Chondrocyte (in vitro differentiated cells): ENCODE measurements around the gene BCL6B. TPM values are rescaled to one million over a fixed set of nuclear protein-coding genes. Genes with fewer than 3 reads are reported as not detected.

Experiments
- DNase-seq: peaks from one replicate; pipeline ENCODE4 v3.0.0; 2021; ENCODE audit warnings: mixed read lengths, low spot score
- H3K27ac Mint-ChIP-seq: one replicate; pipeline ENCODE4 v1.8.0; 2021; ENCODE audit warnings: mild to moderate bottlenecking, moderate library complexity, mixed read lengths; ENCODE audit not compliant: unreplicated experiment
- H3K27me3 Mint-ChIP-seq: 2 replicates; pipeline ENCODE4 v1.8.0; 2021; ENCODE audit warnings: low read depth, mixed read lengths
- H3K36me3 Mint-ChIP-seq: 2 replicates; pipeline ENCODE4 v1.8.0; 2021; ENCODE audit warnings: low read depth, mixed read lengths
- H3K4me1 Mint-ChIP-seq: 2 replicates; pipeline ENCODE4 v1.8.0; 2021; ENCODE audit warnings: low read depth, mild to moderate bottlenecking, mixed read lengths
- H3K4me3 Mint-ChIP-seq: one replicate; pipeline ENCODE4 v1.8.0; 2021; ENCODE audit warnings: mild to moderate bottlenecking, moderate library complexity, mixed read lengths; ENCODE audit not compliant: unreplicated experiment
- H3K9me3 Mint-ChIP-seq: 2 replicates; pipeline ENCODE4 v1.8.0; 2021; ENCODE audit warnings: low read depth, mixed read lengths
- CTCF ChIP-seq: fragments of 200-600 bp; sonication (generic); IDR thresholded peaks from 2 replicates; pipeline ENCODE4 v1.5.0; 2021; ENCODE audit warnings: antibody characterized with exemption, mild to moderate bottlenecking, moderate library complexity
- total RNA-seq: library from RNA; stranded (reverse); gene quantifications from 3 replicates; pipeline ENCODE4 v1.2.1, GENCODE V29; 2021

The BCL6B gene
- total RNA-seq, 1 donor from 2014 or later = not detected

- Mint-ChIP-seq H3K9me3 (no peaks in the 10 kb centered on the region), H3K4me3 (no peak overlapping the region), H3K4me1 (peaks cover 20% of the 10 kb centered on the region), H3K36me3 (no peaks in the 10 kb centered on the region), H3K27me3 (peaks cover 11% of the 10 kb centered on the region), H3K27ac (no peak overlapping the region)
- no peak for TF ChIP-seq CTCF
- DNase-seq = no peak
These were observed 1.8 kb upstream of the BCL6B start for GRCh38 chr17:7020894-7021664.

- Mint-ChIP-seq H3K9me3 (no peaks in the 10 kb centered on the region), H3K4me3 (peak overlapping the region; percentile 19), H3K27ac (no peak overlapping the region), H3K27me3 (peaks cover 11% of the 10 kb centered on the region), H3K4me1 (peaks cover 17% of the 10 kb centered on the region), H3K36me3 (no peaks in the 10 kb centered on the region)
- peak; percentile 97 for TF ChIP-seq CTCF
- DNase-seq = no peak
These were observed 664 bp upstream of the BCL6B start for GRCh38 chr17:7021993-7022778.

- peaks cover 17% of the 10 kb centered on the region for H3K4me1 Mint-ChIP-seq
- no peaks in the 10 kb centered on the region for H3K36me3 Mint-ChIP-seq
- no peaks in the 10 kb centered on the region for H3K9me3 Mint-ChIP-seq
- peaks cover 11% of the 10 kb centered on the region for H3K27me3 Mint-ChIP-seq
- no peak for DNase-seq
- TF ChIP-seq CTCF = no peak
- peak overlapping the region; percentile 44 for H3K4me3 Mint-ChIP-seq
- H3K27ac Mint-ChIP-seq = no peak overlapping the region
These were observed 939 bp downstream of the BCL6B start for GRCh38 chr17:7023576-7024401.

- Mint-ChIP-seq H3K27me3 (peaks cover 11% of the 10 kb centered on the region), H3K36me3 (no peaks in the 10 kb centered on the region), H3K4me3 (no peak overlapping the region), H3K27ac (no peak overlapping the region), H3K9me3 (no peaks in the 10 kb centered on the region), H3K4me1 (peaks cover 17% of the 10 kb centered on the region)
- DNase-seq = no peak
- no peak for TF ChIP-seq CTCF
These were observed 1.5 kb downstream of the BCL6B start for GRCh38 chr17:7024402-7024785.

- H3K4me1 Mint-ChIP-seq = peaks cover 11% of the 10 kb centered on the region
- no peaks in the 10 kb centered on the region for H3K9me3 Mint-ChIP-seq
- no peaks in the 10 kb centered on the region for H3K36me3 Mint-ChIP-seq
- no peak overlapping the region for H3K27ac Mint-ChIP-seq
- no peak for TF ChIP-seq CTCF
- H3K27me3 Mint-ChIP-seq = peaks cover 11% of the 10 kb centered on the region
- no peak overlapping the region for H3K4me3 Mint-ChIP-seq
- DNase-seq = no peak
These were observed 2.4 kb downstream of the BCL6B start for GRCh38 chr17:7025245-7025644.
